Raji (cell line): Measurements from ENCODE around the gene CIART.
A peak's percentile ranks its signal among the peaks of the same experiment; 100 is the strongest.

ENCODE experiments used
- POLR2A ChIP-seq: IDR thresholded peaks from 2 replicates; pipeline ENCODE4 v1.6.1; 2011; ENCODE audit warnings: low read depth, low read length, control low read depth; ENCODE audit not compliant: insufficient read depth

Gene CIART

DNA sequence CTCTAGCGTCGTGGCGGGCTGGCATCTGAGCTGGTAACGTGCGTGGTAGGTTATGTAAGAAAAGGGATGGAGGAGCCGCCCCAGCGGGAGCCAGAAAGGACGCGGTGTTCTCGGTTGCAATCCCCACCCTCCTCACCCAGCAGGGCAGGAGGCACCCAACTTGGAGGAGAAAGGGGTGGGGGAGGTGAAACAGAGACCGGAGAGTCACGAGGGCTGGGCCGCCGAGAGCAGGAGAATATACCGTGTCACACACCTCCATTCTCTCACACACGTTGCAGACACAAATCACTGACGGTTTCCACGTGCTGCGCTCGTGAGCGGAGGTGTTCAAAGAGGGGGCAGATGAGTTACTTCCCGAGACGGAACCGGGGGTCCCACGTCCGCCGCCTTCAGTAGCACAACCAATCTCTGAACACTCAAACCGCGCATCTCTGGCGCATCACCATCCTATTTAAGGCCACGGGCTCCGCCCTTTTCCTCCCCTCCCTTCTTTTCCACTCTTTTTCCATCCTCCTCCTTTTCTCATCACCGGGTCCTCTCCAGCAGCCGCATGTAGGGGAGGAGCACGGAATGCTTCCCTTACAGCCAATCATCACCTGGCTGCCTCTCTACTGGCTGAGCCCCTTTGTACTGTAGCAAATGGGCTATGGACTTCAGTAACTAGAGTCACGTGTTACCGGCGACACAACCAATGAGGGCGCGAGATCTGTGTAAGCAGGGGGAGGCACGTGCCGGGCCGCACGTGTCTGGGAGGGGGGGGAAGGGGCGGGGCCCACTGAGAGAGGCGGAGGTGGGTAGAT lies at the start of gene CIART:
Gene CIART, plus strand, starts transcription at position 797 of the 800 bp plus-strand sequence. CDS start 714 bp downstream, outside the sequence.
- TF ChIP-seq POLR2A, result no peak

- no peak for TF ChIP-seq POLR2A
Observed at GRCh38 chr1:150233359-150234308, 48.7 kb upstream of the CIART start.

- TF ChIP-seq POLR2A, result no peak
Observed at GRCh38 chr1:150234309-150234565, 48.1 kb upstream of the CIART start.

GRCh38 chr1:150234566-150235293 lies 47.6 kb upstream of the CIART start:
- TF ChIP-seq POLR2A, result peak; percentile 87

DNA sequence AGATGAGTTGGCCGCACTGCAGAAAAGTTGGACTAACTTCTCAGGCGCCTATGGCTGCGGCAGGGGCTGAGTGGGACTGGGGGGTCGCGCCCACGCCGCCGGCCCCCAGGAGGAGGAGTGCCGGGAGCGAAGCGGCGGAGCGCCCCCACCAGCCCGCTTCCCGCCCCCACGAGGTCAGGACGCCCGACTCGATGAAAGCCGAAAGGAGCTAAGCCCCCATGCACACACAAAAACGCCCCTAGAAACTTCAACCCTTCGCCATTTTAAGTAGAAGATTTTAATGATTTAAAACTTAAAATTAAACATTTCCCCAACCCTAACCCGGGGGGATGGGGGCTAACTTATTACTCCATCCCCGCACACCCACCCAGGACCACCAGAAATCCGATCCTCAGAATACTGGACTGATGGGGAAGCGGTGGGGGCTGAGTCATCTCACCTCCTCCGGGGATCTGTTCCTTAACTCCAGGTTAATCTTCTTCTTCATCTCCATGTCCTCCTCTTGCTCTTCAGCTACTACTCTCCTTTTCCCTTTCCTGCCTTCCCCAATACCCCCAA lies 47.0 kb upstream of the CIART start:
- TF ChIP-seq POLR2A, result no peak

DNA sequence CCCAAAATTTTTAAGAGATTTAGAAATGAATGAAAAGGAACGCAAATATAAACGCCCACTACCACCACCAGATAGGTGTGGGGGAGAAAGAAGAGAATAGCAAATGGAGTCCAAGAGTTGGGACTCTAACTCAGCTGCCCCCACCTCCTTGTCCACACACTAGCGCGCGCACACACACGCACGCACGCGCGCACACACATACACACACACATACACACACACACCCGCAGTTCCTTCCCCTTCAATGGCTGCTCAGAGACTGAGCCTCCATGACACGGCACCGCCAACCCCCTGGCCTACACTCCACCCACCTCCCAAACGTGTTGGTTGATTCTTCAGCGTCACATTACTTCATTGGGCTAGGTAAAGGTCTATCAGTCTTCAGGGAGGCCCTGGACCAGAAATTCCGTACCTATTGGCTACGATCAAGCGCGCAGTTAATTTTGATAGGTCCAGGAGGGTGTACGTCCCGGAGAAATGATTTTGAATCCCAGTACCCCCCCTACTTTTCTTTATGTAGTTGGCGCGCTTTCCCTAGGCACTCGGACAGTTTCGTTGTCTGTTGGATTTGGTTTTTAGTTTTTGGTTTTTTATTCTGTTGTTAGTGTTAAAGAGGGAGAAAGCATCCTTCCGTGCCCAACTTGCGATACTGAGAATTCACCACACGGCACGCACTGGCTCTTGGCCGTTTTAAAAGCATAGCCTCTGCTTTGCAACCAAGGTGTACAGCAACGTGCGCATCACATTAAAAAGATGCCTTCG lies 46.3 kb upstream of the CIART start, which contains the start of gene ANP32E:
Gene ANP32E, minus strand, starts transcription at position 261 of the 762 bp plus-strand sequence. CDS start 326 bp downstream, outside the sequence.
- peak; percentile 99 for TF ChIP-seq POLR2A

GRCh38 chr1:150236614-150237100 lies 45.7 kb upstream of the CIART start:
- TF ChIP-seq POLR2A, result no peak

GRCh38 chr1:150237746-150238145 lies 44.6 kb upstream of the CIART start:
- no peak for TF ChIP-seq POLR2A

DNA sequence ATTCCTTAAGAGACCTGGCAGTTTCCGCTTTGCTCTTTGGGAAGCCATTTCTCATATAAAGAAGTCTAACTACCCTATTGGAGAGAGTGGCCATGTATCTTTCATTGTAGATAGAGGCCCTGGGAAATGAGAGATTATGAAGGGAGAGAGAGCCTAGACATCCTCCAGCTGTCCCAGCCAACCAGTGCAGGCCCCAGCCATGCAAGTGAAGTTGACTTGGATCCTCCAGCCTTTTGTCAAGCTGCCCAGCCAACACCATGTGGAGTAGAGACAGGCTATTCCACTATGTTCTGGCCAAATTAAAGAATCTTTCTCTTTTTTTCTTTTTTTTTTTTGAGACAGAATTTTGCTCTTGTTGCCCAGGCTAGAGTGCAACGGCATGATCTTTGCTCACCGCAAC lies 39.4 kb upstream of the CIART start:
- TF ChIP-seq POLR2A, result no peak

DNA sequence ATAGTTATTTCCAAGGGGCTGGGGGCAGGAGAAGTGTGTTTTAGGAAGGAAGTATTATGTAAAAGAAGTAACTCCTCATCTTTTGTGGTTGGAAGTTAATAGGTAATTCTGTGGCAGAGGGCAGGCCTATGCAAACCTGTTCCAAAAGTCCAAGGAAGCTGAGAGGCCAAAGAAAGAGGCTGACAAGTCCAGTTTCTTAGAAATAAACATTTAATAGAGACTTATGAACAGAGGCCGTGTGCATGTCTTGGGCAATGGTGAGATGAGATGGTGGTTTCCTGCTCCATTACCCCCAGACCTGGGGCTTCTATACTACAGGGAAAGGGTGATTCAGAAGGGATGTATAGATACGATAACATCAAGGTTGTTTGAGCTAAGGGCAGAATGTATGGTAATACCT lies 32.4 kb upstream of the CIART start:
- TF ChIP-seq POLR2A, result no peak

GRCh38 chr1:150256198-150256553 lies 26.2 kb upstream of the CIART start:
- TF ChIP-seq POLR2A, result no peak

DNA sequence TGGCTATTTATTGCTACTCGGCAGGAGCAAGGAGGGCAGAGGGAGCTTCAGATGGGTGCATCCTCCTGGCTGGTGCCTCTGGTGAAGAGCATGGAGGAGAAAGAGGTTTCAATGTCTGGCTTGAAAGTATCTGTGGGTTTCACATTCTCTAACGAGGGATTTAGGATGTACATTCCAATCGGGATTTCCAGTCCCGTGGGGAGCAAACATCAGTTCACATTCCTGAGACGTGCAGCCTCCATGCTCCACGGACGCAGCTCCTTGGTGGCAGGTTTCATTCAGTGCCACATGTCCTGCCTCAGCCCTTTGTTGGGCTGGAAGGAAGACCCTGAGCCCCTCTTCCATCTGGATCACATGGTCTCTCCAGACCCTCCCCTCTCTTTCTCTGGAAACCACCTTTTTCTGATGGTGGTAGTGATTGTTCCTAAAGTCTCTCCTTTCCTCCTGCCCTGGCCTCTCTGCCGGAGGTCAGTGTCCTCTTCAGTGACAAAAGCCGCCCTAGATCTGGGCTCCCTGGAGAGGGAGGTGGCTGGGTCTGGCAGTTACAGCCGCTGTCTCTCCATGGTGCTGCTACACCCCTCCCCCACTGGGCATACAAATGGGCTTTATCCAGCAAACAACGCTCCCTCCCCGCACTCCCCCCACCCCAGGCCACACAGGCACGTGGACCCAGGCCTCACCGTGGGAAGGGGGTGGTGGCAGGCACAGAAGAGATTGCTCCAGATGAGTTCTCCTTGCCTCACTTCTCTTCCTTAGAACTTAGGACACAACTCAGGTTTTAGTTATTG lies 25.6 kb upstream of the CIART start:
- TF ChIP-seq POLR2A, result no peak

GRCh38 chr1:150257624-150258585 lies 24.4 kb upstream of the CIART start, which contains the start of gene CA14:
TSS of gene CA14 (plus strand) at chr1:150257774. CDS start at chr1:150258129, 355 bp downstream.
- TF ChIP-seq POLR2A, result no peak

DNA sequence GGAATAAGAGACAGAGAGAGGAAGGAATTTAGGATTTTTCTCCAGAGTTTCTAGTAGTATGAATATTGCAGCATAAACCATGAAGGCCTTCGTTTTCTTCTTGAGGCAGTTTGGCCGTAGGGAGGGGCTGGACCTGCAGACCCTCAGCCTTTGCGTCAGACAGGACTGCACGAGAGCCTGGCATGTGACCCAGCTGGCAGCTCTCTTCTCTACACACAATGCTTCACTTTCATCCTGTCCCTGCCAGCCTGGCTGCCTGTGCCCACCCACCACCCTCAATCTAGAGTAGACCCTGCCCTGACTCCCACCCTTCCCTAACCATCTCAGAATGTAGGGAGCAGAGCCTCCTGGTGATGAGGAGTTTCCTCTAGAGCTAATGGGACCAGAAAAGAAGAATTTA lies 23.1 kb upstream of the CIART start:
- no peak for TF ChIP-seq POLR2A
